GM19467 (cell line): ENCODE measurements around the gene CRELD1.
"Not testable (repeated sequence)": the region's sequence is repeated elsewhere in the genome, so short reads cannot be mapped to it uniquely, and the experiment has no call there.

ENCODE experiments used
- ATAC-seq: cut with Tn5 transposase; IDR thresholded peaks from one replicate; pipeline ENCODE4 v1.9.1; 2021; ENCODE audit warnings: mild to moderate bottlenecking, moderate library complexity; ENCODE audit not compliant: unreplicated experiment

Gene CRELD1

GRCh38 chr3:9934235-9934621 lies 594 bp downstream of the CRELD1 start:
- ATAC-seq, result no peak

GRCh38 chr3:9934993-9935392 lies 1.4 kb downstream of the CRELD1 start:
- no peak for ATAC-seq

- ATAC-seq, result no peak
These were observed 2.4 kb downstream of the CRELD1 start for GRCh38 chr3:9935966-9936510.

- ATAC-seq, result no peak
These were observed 4.0 kb downstream of the CRELD1 start for GRCh38 chr3:9937486-9938238.

GRCh38 chr3:9938966-9939365 lies 5.3 kb downstream of the CRELD1 start:
- ATAC-seq, result no peak

- not testable (repeated sequence) for ATAC-seq
These were observed 6.3 kb downstream of the CRELD1 start for GRCh38 chr3:9939906-9940305.

- ATAC-seq, result no peak
These were observed 7.1 kb downstream of the CRELD1 start for GRCh38 chr3:9940746-9941145.

- no peak for ATAC-seq
These were observed 8.5 kb downstream of the CRELD1 start for GRCh38 chr3:9942164-9942563.

- no peak for ATAC-seq
These were observed 9.5 kb downstream of the CRELD1 start for GRCh38 chr3:9942934-9943690.

GRCh38 chr3:9944271-9944670 lies 10.6 kb downstream of the CRELD1 start:
- no peak for ATAC-seq

- no peak for ATAC-seq
These were observed 11.7 kb downstream of the CRELD1 start for GRCh38 chr3:9945358-9945757.

GRCh38 chr3:9946112-9947024 lies 12.7 kb downstream of the CRELD1 start:
- no peak for ATAC-seq

- no peak for ATAC-seq
These were observed 13.7 kb downstream of the CRELD1 start for GRCh38 chr3:9947025-9947995.

- ATAC-seq, result no peak
These were observed 15.0 kb downstream of the CRELD1 start for GRCh38 chr3:9948586-9948985.

- no peak for ATAC-seq
These were observed 15.5 kb downstream of the CRELD1 start for GRCh38 chr3:9949115-9949514.

- ATAC-seq, result no peak
These were observed 16.0 kb downstream of the CRELD1 start for GRCh38 chr3:9949626-9950025.

- ATAC-seq, result no peak
These were observed 17.5 kb downstream of the CRELD1 start for GRCh38 chr3:9951126-9951525.

GRCh38 chr3:9951598-9951961 lies 17.9 kb downstream of the CRELD1 start:
- no peak for ATAC-seq

- ATAC-seq, result peak; percentile 70
These were observed 18.6 kb downstream of the CRELD1 start, which contains the start of gene PRRT3 for GRCh38 chr3:9951962-9952805. PRRT3 (minus strand) TSS chr3:9952408; CDS start chr3:9950115, 2,293 bp downstream.
